Retinal pigment epithelial cell (primary cell): ENCODE results near the gene GET4.

Source experiments
- DNase-seq: peaks from one replicate; pipeline ENCODE4 v3.0.0-alpha.2; 2010; ENCODE audit warnings: low read depth
- H3K4me3 ChIP-seq: 2 replicates; pipeline ENCODE4 v1.5.1; 2011; ENCODE audit warnings: mild to moderate bottlenecking, low read length, control low read depth, moderate library complexity
- CTCF ChIP-seq: conservative IDR thresholded peaks from 2 replicates; pipeline ENCODE4 v1.5.1; 2011; ENCODE audit warnings: low read depth, low read length, control low read depth, inconsistent platforms

The GET4 gene

GRCh38 chr7:897086-897485 is 20.7 kb downstream of the GET4 start:
- no peak overlapping the region for H3K4me3 ChIP-seq
- DNase-seq = no peak
- no peak for TF ChIP-seq CTCF

- DNase-seq = no peak
- H3K4me3 ChIP-seq = no peak overlapping the region
- TF ChIP-seq CTCF = no peak
Measured at GRCh38 chr7:897771-898376, 21.5 kb downstream of the GET4 start.

- no peak for TF ChIP-seq CTCF
- no peak overlapping the region for H3K4me3 ChIP-seq
- no peak for DNase-seq
Measured at GRCh38 chr7:898460-898854, 22.1 kb downstream of the GET4 start.

- no peak for TF ChIP-seq CTCF
- H3K4me3 ChIP-seq = no peak overlapping the region
- DNase-seq = no peak
Measured at GRCh38 chr7:898855-899681, 22.7 kb downstream of the GET4 start.

GRCh38 chr7:899806-900205 is 23.5 kb downstream of the GET4 start:
- H3K4me3 ChIP-seq = no peak overlapping the region
- no peak for DNase-seq
- no peak for TF ChIP-seq CTCF

GRCh38 chr7:900331-901040 is 24.1 kb downstream of the GET4 start:
- H3K4me3 ChIP-seq = no peak overlapping the region
- no peak for TF ChIP-seq CTCF

More at GRCh38 chr7:900331-901040, 24.1 kb downstream of the GET4 start:
- no peak for DNase-seq
